ENCODE measurements around the gene TMEM86A. TPM values are rescaled to one million over a fixed set of nuclear protein-coding genes. Genes with fewer than 3 reads are reported as not detected.

TMEM86A gene
- total RNA-seq, 1 experiment from 2014 or later, result 0.12 TPM

Other genes with a start within 250 kb of the TMEM86A start
- not detected in 2 replicates for gene LDHAL6A, start 242.9 kb upstream of the TMEM86A start, total RNA-seq (2014; rRNA removed; shearing (Covaris generic))
- 87.9 and 90.1 TPM in 2 replicates for gene TSG101, start 171.8 kb upstream of the TMEM86A start, total RNA-seq (2014; rRNA removed; shearing (Covaris generic))
- 26.4 and 27.9 TPM in 2 replicates for gene UEVLD, start 110.0 kb upstream of the TMEM86A start, total RNA-seq (2014; rRNA removed; shearing (Covaris generic))
- gene MISFA, start 99.0 kb upstream of the TMEM86A start, total RNA-seq (2014; rRNA removed; shearing (Covaris generic)), result 0.60 TPM in 1 of 2 replicates, not detected in the other
- gene SPTY2D1, start 64.4 kb upstream of the TMEM86A start, total RNA-seq (2014; rRNA removed; shearing (Covaris generic)), result 10.7 and 11.7 TPM in 2 replicates
- gene IGSF22, start 27.4 kb downstream of the TMEM86A start, total RNA-seq (2014; rRNA removed; shearing (Covaris generic)), result not detected in 2 replicates
- not detected in 2 replicates for gene PTPN5, start 93.0 kb downstream of the TMEM86A start, total RNA-seq (2014; rRNA removed; shearing (Covaris generic))
- gene MRGPRX1, start 240.6 kb downstream of the TMEM86A start, total RNA-seq (2014; rRNA removed; shearing (Covaris generic)), result not detected in 2 replicates